Esophagus (tissue), 2 donors: ENCODE measurements around the gene TMEM259. TPM values are rescaled to one million over a fixed set of nuclear protein-coding genes. Genes with fewer than 3 reads are reported as not detected.

ENCODE experiments used
- H3K27ac ChIP-seq, 2 donors: one replicate each; pipeline ENCODE4 v1.5.1; 2013; ENCODE audit warnings: low read depth in 2 of 2, mild to moderate bottlenecking in 2 of 2, inconsistent platforms in 1 of 2, low read length in 1 of 2, moderate library complexity in 1 of 2
- H3K27me3 ChIP-seq, 2 donors: one replicate each; pipeline ENCODE4 v1.6.1; 2013; ENCODE audit warnings: low read length in 2 of 2, control low read depth in 1 of 2, mild to moderate bottlenecking in 1 of 2; ENCODE audit not compliant: insufficient read depth in 2 of 2, control insufficient read depth in 1 of 2
- H3K36me3 ChIP-seq, 2 donors: one replicate each; pipeline ENCODE4 v1.6.1; 2013; ENCODE audit warnings: low read length in 1 of 2; ENCODE audit not compliant: control insufficient read depth in 2 of 2, insufficient read depth in 2 of 2
- H3K4me1 ChIP-seq, 2 donors: one replicate each; pipeline ENCODE4 v1.6.1; 2013; ENCODE audit warnings: low read length in 1 of 2; ENCODE audit not compliant: control insufficient read depth in 2 of 2, insufficient read depth in 2 of 2
- H3K4me3 ChIP-seq, 2 donors: one replicate each; pipeline ENCODE4 v1.5.1; 2013; ENCODE audit warnings: low read length in 2 of 2, mild to moderate bottlenecking in 2 of 2, low read depth in 1 of 2, moderate library complexity in 1 of 2
- H3K9me3 ChIP-seq, 2 donors: one replicate each; pipeline ENCODE4 v1.6.1; 2013; ENCODE audit warnings: mild to moderate bottlenecking in 2 of 2, low read depth in 1 of 2, low read length in 1 of 2, moderate library complexity in 1 of 2; ENCODE audit not compliant: control insufficient read depth in 2 of 2, insufficient read depth in 1 of 2
- WGBS, 2 donors: extraction: QIAGEN DNeasy Blood & Tissue Kit; methylation state at CpG; one replicate each; pipeline ENCODE4 v1.1.7; 2013; 5-methylcytosine and 5-hydroxymethylcytosine counted together
- polyA plus RNA-seq, 2 donors: library from polyadenylated mRNA; stranded (reverse); fragments of 200-250 nt; gene quantifications; one replicate each; pipeline ENCODE4 v1.2.3, GENCODE V29; 2013
- donor health status: healthy with polysubstance abuse.
- donor health status: Bipolar disorder and iron deficiency.

The TMEM259 gene
- polyA plus RNA-seq, 2 donors: 142 to 238 TPM

DNA sequence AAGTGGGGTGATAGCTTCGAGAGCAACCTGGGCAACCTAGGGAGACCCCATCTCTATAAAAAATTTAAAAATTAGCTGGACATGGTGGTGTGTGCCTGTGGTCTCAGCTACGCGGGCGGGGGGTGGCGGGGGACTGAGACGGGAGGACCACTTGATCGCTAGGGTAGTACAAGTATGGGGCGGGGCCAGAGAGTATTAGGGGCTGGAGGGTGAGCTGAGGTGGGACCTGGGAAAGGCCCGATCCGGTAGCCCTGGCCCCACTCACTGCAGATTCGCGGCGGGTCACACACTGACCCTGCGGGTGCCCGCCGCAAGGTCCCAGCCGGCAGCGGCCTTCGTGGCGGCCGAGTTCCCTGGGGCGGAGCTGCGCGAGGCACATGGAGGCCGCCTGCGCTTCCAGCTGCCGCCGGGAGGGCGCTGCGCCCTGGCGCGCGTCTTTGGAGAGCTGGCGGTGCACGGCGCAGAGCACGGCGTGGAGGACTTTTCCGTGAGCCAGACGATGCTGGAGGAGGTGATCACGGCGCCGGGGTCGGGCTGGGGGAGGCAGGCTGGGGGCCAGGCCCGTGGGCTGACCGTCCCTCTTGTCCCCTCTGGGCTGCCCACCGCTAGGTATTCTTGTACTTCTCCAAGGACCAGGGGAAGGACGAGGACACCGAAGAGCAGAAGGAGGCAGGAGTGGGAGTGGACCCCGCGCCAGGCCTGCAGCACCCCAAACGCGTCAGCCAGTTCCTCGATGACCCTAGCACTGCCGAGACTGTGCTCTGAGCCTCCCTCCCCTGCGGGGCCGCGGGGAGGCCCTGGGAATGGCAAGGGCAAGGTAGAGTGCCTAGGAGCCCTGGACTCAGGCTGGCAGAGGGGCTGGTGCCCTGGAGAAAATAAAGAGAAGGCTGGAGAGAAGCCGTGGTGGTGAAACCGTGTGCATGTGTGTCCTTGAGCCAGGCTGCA, 44.0 kb upstream of the TMEM259 start:
- Histone ChIP-seq H3K36me3 (peaks cover 0 to 2% of the 10 kb centered on the region in 2 donors), H3K9me3 (no peaks in the 10 kb centered on the region), H3K4me1 (peaks cover 5 to 8% of the 10 kb centered on the region in 2 donors), H3K4me3 (no peak overlapping the region), H3K27ac (no peak overlapping the region), H3K27me3 (peaks cover 0 to 5% of the 10 kb centered on the region in 2 donors)
- WGBS, 2 donors: 11 to 12% methylated on average over 49 to 60 of the region's 60 CpGs

DNA sequence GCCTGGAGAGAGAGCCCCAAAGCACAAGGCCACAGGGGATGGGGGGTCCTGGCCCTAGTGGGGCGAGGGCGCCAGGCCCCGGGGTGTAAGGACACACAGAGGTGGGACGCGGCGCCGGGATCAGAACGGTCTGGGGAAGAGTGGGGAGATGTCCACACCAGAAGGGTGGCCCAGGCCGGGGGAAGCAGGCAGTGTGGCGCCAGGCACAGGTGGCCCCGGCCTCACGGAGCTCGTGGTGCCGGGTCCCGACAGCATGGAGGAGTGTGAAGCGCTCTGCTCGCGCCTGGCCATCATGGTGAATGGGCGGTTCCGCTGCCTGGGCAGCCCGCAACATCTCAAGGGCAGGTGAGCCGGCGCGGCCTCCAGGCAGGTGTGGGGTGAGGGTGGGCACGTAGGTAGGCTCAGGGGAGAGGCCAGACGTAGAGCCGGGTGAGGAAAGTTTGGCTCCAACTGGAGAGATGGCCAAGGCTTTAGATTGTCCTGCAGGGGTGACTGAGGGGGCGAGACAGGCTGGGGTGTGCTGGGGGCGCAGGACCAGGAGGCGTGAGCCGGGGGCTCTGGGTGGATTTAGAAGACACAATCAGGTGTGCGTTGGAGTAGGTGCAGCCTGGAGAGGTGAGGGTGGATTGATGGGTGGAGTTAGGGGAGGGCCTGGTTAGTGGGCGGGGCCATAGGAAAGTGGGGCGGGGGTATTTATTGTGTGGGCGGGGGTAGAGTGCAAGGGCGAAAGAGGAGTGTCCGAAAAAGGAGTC, 43.2 kb upstream of the TMEM259 start:
- Histone ChIP-seq H3K27me3 (peaks cover 0 to 5% of the 10 kb centered on the region in 2 donors), H3K27ac (no peak overlapping the region), H3K9me3 (no peaks in the 10 kb centered on the region), H3K36me3 (peaks cover 0 to 2% of the 10 kb centered on the region in 2 donors), H3K4me1 (peaks cover 5 to 8% of the 10 kb centered on the region in 2 donors), H3K4me3 (no peak overlapping the region)
- 62 to 84% methylated on average over 37 of the region's 37 CpGs for WGBS, 2 donors

DNA sequence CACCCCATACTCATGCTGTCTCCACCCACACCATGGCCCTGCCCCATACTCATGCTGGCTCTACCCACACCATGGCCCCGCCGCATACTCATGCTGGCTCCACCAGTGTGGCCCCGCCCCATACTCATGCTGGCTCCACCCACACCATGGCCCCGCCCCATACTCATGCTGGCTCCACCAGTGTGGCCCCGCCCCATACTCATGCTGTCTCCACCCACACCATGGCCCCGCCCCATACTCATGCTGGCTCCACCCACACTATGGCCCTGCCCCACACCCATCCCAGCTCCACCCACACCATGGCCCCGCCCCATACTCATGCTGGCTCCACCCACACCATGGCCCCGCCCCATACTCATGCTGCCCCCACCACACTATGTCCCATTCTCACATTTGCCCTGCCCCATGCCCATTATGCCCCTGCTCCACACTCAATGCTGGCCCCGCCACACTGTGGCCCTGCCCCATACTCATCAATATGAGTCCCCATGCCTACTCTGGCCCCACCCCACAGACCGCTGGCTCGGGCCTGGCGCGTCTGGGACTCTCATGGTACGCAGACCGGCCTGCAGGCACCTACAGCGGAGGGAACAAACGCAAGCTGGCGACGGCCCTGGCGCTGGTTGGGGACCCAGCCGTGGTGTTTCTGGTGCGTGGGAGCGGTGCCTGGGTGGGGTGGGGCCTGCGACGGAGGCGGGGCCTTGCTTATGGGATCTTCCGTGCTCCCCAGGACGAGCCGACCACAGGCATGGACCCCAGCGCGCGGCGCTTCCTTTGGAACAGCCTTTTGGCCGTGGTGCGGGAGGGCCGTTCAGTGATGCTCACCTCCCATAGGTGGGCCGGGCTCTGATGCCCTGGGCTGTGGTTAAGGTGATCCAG, 42.3 kb upstream of the TMEM259 start:
- Histone ChIP-seq H3K4me3 (no peak overlapping the region), H3K27me3 (peaks cover 0 to 5% of the 10 kb centered on the region in 2 donors), H3K36me3 (peaks cover 0 to 7% of the 10 kb centered on the region in 2 donors), H3K9me3 (peaks cover 6 to 7% of the 10 kb centered on the region in 2 donors), H3K27ac (no peak overlapping the region), H3K4me1 (peaks cover 5 to 8% of the 10 kb centered on the region in 2 donors)
- WGBS, 2 donors: 82 to 92% methylated on average over 37 of the region's 37 CpGs

DNA sequence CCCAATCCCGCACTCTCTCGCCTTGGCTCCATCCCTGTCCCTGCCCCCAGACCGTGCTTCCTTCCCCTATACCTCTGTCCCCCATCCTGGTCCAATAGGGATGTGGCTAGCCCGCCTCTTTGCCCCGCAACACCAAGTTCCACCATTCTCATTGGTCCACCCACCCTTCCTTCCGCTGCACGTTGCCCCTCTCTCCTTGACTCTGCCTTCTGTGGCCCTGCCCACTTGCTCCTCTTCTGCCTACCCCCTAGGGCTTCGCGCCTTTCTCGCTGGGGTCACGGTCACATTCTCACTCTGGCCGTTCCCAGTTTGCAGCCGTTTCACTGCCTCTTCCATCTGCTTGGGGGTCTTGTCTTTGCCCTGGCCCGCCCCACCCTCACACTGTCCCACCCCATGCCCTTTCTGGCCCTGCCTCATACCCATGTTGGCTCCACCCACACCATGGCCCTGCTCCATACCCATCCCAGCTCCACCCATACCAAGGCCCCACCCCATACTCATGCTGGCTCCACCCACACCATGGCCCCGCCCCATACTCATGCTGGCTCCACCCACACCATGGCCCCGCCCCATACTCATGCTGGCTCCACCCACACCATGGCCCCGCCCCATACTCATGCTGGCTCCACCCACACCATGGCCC, 41.6 kb upstream of the TMEM259 start:
- Histone ChIP-seq H3K4me3 (no peak overlapping the region), H3K27ac (no peak overlapping the region), H3K9me3 (peaks cover 12 to 13% of the 10 kb centered on the region in 2 donors), H3K36me3 (peaks cover 0 to 7% of the 10 kb centered on the region in 2 donors), H3K27me3 (peaks cover 0 to 4% of the 10 kb centered on the region in 2 donors), H3K4me1 (peaks cover 5 to 8% of the 10 kb centered on the region in 2 donors)
- 78 to 94% methylated on average over 14 to 17 of the region's 17 CpGs for WGBS, 2 donors

DNA sequence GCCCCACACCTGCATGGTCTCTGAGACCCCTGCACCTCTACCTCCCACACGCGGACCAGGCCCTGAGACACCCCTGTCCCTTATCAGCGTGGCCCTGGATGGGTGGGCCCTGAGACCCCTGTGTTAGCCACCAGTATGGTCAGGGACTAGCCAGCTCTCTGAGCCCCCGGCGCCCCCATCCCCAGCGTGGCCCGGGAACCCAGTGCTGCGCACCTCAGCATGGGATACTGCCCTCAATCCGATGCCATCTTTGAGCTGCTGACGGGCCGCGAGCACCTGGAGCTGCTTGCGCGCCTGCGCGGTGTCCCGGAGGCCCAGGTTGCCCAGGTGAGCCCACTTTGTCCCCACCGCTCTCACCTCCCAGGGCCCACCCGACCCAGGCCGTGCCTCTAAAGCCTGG, 41.1 kb upstream of the TMEM259 start:
- H3K36me3 ChIP-seq: peaks cover 0 to 9% of the 10 kb centered on the region in 2 donors
- peaks cover 4 to 8% of the 10 kb centered on the region in 2 donors for H3K4me1 ChIP-seq
- H3K27ac ChIP-seq: no peak overlapping the region
- H3K4me3 ChIP-seq: no peak overlapping the region
- 89 to 97% methylated on average over 20 of the region's 20 CpGs for WGBS, 2 donors
- H3K9me3 ChIP-seq: peaks cover 15 to 17% of the 10 kb centered on the region in 2 donors
- no peaks in the 10 kb centered on the region for H3K27me3 ChIP-seq

DNA sequence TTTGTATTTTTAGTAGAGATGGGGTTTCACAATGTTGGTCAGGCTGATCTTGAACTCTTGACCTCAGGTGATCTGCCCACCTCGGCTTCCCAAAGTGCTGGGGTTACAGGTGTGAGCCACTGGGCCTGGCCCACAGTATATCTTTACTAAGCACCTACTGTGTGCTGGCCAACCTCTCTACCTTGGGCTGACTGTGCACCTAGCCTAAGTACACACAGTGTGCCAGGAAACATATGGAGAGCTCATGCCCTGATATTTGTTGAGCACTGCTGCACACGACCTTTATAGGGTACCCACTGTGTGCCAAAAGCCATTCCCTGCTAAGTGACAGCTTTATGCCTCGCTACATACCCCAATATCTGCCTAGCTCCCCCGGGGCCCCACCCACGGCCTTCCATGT, 39.8 kb upstream of the TMEM259 start:
- Histone ChIP-seq H3K27me3 (no peaks in the 10 kb centered on the region), H3K27ac (no peak overlapping the region), H3K36me3 (peaks cover 0 to 15% of the 10 kb centered on the region in 2 donors), H3K4me1 (peaks cover 0 to 2% of the 10 kb centered on the region in 2 donors), H3K9me3 (peaks cover 23 to 29% of the 10 kb centered on the region in 2 donors), H3K4me3 (no peak overlapping the region)
- 85 to 86% methylated on average over 5 of the region's 5 CpGs for WGBS, 2 donors

DNA sequence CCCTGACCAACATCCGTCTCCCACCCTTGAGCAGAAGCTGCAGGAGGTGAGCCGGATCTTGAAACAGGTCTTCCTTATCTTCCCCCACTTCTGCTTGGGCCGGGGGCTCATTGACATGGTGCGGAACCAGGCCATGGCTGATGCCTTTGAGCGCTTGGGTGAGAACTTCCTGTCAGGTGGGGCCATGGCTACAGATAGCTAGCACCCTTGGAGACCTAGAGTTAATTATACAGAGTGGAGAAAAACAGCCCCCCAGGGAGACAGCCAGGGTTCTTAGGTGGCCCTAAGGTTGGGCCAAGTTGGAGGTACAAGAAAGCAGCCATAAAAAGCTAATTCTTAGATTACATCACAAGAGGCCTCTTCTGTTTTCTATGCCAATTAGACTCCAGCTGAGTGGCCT, 37.2 kb upstream of the TMEM259 start:
- H3K36me3 ChIP-seq: peaks cover 0 to 15% of the 10 kb centered on the region in 2 donors
- 95 to 100% methylated on average over 5 of the region's 5 CpGs for WGBS, 2 donors
- no peak overlapping the region for H3K4me3 ChIP-seq
- no peaks in the 10 kb centered on the region for H3K27me3 ChIP-seq
- peaks cover 23 to 29% of the 10 kb centered on the region in 2 donors for H3K9me3 ChIP-seq
- peaks cover 0 to 2% of the 10 kb centered on the region in 2 donors for H3K4me1 ChIP-seq
- H3K27ac ChIP-seq: no peak overlapping the region

DNA sequence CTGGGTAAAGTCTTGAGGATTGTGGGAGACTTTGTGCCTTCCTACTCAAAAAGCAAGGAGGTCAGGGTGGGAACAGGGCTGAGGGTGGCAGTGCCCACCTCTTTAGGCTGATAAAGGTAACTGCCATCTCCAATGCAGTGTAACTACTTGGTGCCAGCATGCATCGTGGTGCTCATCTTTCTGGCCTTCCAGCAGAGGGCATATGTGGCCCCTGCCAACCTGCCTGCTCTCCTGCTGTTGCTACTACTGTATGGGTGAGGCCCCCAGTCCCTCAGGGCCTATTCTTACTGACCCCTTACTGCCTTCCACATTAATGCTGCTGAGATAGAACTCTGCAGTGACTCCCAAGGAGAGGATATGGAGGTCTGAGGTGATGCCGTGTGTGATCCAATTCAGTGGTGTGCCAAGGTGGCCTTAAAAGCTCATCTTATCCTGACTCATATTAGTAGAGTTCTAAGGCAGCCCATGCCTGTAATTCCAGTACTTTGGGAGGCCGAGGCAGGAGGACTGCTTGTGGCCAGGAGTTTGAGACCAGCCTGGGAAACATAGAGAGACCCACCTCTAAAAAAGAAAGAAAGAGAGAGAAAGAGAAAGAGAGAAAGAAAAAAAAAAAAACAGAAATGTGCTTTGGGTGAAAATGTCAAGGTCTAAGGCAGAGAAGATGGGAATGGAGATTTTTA, 36.4 kb upstream of the TMEM259 start:
- WGBS, 2 donors: 47 to 52% methylated on average over 3 of the region's 3 CpGs
- H3K27ac ChIP-seq: no peak overlapping the region
- no peak overlapping the region for H3K4me3 ChIP-seq
- H3K4me1 ChIP-seq: peaks cover 0 to 1% of the 10 kb centered on the region in 2 donors
- H3K36me3 ChIP-seq: peaks cover 0 to 15% of the 10 kb centered on the region in 2 donors
- peaks cover 23 to 29% of the 10 kb centered on the region in 2 donors for H3K9me3 ChIP-seq
- H3K27me3 ChIP-seq: no peaks in the 10 kb centered on the region
